Activated CD4-positive, alpha-beta T cell treated with anti-CD3 and anti-CD28 coated beads, Interleukin-2, Interleukin-4, amounts not matched to agents 100 ng/mL and 50 ng/mL, durations not matched to agents 16 hours and 8 hours (primary cell): ENCODE data around the gene MAMSTR.
"Not testable (repeated sequence)": the region's sequence is repeated elsewhere in the genome, so short reads cannot be mapped to it uniquely, and the experiment has no call there.

ENCODE experiments used
- DNase-seq: peaks from one replicate; pipeline ENCODE4 v3.0.0-alpha.2; 2020; ENCODE audit warnings: low spot score

Gene MAMSTR

GRCh38 chr19:48718711-48719231 lies 754 bp downstream of the MAMSTR start:
- DNase-seq, result no peak

- DNase-seq, result not testable (repeated sequence)
Measured at GRCh38 chr19:48718106-48718505, 1.4 kb downstream of the MAMSTR start.

- DNase-seq, result no peak
Measured at GRCh38 chr19:48716562-48717291, 2.8 kb downstream of the MAMSTR start.

- no peak for DNase-seq
Measured at GRCh38 chr19:48715681-48716171, 3.8 kb downstream of the MAMSTR start.

- no peak for DNase-seq
Measured at GRCh38 chr19:48714759-48715675, 4.5 kb downstream of the MAMSTR start.

DNA sequence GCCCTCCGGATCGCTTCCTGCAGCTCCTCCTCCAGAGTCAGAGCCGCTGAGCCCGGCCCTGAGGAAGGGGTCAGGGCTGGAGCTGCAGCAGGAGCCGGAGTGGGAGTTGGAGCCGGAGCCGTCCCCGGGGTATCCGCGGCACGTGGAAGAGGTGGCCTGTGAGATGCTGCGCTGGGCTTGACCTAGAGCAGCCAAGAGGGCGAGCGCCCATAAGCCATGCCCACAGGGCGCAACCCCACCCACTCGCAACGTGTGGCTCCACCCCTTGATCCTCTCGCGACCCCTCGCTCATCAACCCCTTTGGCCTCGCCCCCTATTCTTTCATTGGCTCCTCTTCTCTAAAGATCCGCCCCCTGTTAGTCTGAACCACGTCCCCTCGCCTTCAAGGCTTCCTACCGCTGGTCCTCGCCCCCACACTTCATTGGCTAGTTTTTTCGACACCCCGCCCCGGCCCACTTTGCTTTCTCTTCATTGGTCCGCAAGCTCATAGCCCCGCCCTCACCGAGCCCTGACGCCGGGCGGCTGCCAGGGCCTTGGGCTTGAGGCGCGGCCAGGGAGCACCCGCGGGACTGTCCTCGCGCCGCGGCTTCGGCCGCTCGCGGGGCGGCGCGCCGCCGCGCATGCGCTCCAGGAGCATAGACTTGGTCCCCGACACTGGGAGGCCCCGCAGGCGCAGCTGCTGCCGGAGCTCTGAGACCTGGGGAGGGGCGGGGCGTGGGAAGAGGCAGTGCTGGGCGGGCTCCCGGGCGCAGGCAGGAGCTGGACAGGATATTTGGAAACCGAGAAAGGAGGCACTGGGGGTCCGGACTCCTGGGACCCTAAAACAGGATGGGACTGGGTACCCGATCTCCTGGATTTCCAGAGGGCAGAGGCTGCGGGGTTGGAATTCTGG lies 5.4 kb downstream of the MAMSTR start:
- DNase-seq, result peak; percentile 98

GRCh38 chr19:48713041-48713863 lies 6.3 kb downstream of the MAMSTR start:
- DNase-seq, result no peak

- no peak for DNase-seq
Measured at GRCh38 chr19:48711106-48711662, 8.3 kb downstream of the MAMSTR start.

DNA sequence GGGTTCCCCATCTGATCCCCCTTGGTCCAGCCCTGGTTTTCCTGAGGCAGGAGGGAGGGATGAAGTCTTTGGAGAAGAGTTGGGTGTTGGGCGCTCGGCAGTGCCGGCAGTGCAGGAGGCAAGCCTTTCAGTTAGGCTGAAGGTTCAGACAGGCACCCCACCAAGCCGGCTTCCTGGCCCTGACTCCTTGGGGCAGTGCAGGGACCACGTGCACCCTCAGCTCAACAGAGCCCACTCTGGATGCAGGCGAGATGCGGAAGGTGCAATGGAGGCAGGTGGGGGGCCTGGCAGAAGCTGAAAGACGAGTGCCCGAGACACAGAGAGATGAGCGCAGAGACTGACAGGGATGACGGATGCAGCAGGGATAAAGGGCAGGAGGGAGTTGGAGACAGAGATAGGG lies 11.1 kb downstream of the MAMSTR start:
- DNase-seq, result no peak

DNA sequence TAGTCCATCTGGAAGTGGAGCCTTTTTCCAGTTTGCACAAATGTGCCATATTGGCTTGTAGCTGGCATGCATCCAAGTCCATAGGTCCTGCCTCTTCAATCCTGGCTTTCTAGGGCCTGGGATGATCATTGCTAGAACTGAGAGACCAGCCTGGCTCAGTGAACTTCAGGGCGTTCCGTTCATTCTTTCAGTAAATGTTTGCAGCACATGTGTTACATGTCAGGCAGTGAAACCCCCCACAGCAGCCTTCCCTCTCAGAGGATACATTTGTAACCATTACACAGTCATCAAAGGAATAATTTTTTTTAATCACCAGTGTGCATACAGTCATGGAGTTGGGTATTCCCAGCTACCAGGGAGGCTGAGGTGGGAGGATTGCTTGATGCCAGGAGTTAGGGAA lies 14.1 kb downstream of the MAMSTR start:
- no peak for DNase-seq

DNA sequence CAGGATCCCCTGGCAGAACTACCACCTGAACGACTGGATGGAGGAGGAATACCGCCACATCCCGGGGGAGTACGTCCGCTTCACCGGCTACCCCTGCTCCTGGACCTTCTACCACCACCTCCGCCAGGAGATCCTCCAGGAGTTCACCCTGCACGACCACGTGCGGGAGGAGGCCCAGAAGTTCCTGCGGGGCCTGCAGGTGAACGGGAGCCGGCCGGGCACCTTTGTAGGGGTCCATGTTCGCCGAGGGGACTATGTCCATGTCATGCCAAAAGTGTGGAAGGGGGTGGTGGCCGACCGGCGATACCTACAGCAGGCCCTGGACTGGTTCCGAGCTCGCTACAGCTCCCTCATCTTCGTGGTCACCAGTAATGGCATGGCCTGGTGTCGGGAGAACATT lies 16.2 kb downstream of the MAMSTR start:
- DNase-seq, result no peak

DNA sequence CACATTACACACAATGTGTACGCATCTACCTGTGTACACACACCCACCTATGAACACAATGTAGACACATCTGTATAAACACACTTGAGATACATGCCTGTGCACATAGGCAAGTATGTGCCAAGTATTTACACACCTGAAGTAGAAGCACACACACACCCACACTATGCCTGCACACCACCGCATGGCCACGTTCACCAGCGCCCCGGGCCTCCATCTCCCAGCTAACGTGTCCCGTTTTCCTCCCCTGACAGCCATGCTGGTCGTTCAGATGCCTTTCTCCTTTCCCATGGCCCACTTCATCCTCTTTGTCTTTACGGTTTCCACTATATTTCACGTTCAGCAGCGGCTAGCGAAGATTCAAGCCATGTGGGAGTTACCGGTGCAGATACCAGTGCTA lies 16.8 kb downstream of the MAMSTR start:
- DNase-seq, result no peak

DNA sequence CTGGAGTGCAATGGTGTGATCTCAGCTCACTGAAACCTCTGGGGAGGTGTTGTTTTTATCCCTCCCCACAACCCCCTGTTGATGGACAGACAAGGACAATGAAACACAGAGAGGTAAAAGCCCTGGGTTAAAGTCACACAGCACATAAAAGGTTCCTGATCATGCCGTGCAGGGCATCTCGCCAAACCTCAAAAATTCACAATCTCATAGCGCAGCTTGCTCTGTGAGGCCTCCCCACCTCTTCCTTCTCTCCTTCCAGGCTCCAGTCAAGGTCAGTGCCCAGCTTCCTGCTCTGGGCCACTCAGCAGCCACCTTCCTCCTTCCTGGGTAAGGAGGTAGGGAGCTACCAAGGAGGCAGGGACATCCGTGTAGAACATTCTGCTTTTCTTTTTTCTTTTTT lies 21.5 kb downstream of the MAMSTR start:
- no peak for DNase-seq

DNA sequence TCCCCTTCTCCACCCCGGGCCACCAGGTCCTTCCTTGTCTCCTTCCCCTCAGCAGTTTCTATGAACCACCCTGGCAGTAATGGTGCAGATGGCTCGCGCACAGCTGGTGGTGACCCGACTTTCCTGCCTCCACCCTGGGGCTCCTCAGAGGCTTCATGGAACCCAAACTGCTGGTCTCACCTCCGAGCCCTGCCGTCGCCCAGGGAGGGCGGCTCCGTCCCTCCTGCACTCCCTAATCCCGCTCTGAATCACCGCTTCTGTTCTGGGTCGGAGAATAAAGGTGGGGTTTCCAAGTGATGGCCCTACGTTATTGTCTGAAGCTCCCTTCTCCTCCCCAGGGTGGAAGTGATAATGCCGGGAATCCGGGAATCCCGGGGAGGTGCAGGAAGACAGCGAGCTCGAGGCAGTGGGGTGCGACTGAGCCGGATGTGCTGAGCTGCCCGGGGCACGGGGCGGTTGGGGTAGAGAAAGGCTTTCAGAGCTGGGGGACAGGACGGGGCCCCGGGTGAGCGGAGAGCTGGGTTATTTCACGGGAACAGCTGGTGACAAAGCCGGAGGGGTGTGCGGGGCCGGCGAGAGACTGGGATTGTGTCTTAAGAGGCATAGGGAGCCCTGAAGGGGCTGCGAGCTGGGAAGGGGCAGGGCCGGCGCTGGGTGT lies 23.0 kb downstream of the MAMSTR start:
- DNase-seq, result no peak

DNA sequence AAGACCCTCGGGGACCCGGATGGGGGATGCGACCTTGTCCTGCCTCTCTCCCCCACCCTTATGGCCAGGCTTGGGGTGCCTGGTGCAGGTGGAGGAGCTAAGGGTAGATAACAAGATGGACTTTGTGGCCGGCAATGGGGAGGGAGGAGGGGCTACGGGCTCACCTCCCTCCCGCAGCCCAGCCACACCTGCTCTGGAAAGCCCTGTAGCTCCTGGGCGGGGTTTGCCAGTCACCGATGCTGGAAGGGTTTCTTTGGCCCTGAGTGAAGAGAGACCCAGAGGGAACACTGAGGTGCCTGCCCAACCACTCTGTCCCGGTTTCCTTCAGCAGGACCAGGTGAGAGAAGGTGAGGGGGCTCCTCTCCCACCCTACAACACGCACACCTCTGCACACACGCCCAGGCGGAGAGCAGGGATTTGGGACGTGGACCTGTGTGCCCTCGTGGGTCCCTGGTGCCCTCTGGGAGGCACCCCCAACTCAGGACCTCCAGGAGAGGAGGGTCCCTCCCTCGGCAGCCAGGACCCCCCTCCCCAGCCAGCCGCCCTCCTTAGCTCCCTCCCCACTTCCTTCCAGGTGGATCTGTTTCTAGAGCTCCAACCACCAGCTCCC lies 23.7 kb downstream of the MAMSTR start, which contains the start of gene FUT2:
FUT2 (plus strand) TSS at position 229 of the 610 bp plus-strand sequence. CDS start 6,986 bp downstream, outside the sequence.
- DNase-seq, result no peak

DNA sequence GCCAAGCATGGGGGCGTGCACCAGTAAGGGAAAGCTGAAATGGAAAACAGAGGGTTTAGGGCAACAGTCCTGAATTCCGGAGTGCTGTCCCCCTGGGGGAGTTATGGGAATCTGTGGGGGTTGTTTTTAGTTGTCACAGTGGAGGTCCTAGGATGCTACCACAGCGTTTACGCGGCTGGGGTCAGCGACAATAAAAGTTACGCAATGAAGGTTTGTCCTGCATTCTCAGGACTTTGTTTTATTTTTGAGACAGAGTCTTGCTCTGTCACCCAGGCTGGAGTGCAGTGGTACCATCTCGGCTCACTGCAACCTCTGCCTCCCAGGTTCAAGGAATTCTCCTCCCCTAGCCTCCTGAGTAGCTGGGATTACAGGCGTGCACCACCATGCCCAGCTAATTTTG lies 25.9 kb downstream of the MAMSTR start:
- not testable (repeated sequence) for DNase-seq

DNA sequence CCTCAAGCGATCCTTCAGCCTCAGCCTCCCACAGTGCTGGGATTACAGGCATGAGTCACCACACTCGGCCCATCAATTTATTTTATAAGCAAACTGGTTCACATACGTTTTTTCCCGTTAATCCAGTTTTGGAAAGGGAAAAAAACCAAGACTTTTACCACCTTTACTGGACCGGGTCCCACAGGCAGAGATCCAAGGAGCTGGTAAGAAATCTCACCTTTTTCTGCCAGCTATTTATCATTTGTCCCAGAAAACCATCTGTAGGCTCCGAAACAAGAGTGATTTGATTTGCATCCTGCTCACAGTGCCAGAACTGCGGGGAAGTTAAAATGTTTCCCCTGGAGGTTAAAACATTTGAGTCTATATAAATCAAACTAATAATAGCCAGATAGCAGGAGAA lies 30.1 kb downstream of the MAMSTR start:
- DNase-seq, result no peak

- no peak for DNase-seq
Measured at GRCh38 chr19:48687776-48688175, 31.7 kb downstream of the MAMSTR start.

- not testable (repeated sequence) for DNase-seq
Measured at GRCh38 chr19:48686637-48687036, 32.9 kb downstream of the MAMSTR start.
